HG03135 (cell line): ENCODE measurements around the gene WDFY3.

Experiments
- ATAC-seq: cut with Tn5 transposase; IDR thresholded peaks from one replicate; pipeline ENCODE4 v1.9.1; 2021; ENCODE audit warnings: mild to moderate bottlenecking, moderate library complexity; ENCODE audit not compliant: unreplicated experiment

The WDFY3 gene, protein sequence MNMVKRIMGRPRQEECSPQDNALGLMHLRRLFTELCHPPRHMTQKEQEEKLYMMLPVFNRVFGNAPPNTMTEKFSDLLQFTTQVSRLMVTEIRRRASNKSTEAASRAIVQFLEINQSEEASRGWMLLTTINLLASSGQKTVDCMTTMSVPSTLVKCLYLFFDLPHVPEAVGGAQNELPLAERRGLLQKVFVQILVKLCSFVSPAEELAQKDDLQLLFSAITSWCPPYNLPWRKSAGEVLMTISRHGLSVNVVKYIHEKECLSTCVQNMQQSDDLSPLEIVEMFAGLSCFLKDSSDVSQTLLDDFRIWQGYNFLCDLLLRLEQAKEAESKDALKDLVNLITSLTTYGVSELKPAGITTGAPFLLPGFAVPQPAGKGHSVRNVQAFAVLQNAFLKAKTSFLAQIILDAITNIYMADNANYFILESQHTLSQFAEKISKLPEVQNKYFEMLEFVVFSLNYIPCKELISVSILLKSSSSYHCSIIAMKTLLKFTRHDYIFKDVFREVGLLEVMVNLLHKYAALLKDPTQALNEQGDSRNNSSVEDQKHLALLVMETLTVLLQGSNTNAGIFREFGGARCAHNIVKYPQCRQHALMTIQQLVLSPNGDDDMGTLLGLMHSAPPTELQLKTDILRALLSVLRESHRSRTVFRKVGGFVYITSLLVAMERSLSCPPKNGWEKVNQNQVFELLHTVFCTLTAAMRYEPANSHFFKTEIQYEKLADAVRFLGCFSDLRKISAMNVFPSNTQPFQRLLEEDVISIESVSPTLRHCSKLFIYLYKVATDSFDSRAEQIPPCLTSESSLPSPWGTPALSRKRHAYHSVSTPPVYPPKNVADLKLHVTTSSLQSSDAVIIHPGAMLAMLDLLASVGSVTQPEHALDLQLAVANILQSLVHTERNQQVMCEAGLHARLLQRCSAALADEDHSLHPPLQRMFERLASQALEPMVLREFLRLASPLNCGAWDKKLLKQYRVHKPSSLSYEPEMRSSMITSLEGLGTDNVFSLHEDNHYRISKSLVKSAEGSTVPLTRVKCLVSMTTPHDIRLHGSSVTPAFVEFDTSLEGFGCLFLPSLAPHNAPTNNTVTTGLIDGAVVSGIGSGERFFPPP (N-terminal part only)

DNA sequence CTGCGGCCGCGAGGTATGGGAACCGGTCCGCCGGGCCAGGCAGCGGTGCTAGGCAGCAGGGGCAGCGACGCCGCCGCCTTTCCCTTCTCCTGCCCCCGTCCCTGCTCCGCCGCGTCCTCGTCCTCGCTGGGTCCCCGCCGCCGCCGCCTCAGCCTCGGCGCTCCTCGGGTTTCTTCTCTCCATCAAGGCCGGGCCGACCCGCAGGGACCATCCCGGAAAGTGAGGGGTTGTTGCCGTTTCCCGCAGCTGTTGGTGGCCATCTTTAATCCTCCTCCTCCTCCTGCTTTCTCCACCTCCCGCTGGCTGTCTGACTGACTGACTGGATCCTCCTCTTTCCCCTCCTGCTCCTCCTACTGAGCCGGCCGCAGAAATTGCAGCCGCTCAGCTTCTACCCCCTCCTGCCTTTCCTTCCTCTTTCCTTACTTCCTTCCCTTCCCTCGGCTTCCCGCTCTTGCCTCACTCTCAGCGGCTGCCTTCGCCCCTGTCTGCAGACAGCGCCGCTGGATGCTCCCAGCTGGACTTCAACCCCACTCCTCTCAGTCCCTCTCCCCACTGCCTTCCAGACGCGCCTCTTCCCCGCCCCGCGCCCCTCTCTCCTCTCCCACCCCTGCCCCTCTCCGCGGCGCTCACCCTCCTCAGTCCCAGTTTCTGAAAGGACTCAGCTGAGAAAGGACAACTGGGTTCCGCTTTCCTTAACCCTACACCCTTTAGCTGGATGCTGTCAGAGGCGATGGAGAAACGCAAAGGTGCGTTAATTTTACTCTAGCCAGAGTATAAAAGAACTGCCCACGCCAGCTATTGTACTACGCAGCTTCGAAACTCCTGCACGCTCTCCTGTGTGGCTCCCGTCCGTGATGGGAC lies at the start of gene WDFY3:
WDFY3 (minus strand) TSS at position 309 of the 861 bp plus-strand sequence. CDS start 106,099 bp downstream, outside the sequence.
- peak; percentile 44 for ATAC-seq

DNA sequence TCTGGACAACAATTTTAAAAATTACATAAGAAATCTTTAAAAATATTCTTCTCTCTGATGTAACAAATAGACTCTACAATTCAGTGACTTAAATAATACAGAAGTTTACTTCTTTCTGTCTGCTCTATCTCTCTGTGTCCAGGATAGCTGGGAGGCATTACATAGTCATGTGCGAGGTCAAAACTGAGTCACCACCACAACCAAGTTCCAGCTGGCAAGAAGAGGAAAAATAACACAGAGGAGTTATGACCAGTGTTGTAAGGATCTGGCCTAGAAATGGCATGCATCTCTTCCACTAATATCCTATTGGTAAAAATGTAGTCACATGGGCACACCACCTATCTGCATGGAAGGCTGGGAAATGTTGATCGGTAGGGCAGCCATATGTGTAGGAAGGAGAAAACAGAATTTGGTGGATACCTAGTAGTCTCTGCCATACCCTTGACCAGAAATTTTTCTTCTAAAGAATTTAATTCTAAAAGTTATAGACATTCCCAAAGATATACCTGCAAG lies 39.4 kb upstream of the WDFY3 start:
- no peak for ATAC-seq

DNA sequence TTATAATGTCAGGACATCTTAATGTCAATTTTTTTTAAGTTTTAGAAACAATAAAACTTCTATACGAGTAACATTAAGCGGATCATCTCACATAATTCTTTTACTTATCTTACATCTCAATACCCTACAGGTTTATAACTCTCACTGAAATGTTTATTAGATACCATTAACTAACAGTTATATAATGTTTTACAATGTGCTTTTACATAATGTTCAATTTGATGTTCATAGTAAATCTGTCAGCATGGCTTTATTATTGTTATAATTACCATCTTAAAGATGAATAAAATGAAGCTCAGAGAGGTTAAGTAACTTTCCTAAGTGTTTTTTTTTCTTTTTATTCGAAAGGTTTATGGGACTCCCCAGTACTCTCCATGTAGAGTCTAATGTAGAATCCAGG lies 33.9 kb upstream of the WDFY3 start:
- no peak for ATAC-seq

DNA sequence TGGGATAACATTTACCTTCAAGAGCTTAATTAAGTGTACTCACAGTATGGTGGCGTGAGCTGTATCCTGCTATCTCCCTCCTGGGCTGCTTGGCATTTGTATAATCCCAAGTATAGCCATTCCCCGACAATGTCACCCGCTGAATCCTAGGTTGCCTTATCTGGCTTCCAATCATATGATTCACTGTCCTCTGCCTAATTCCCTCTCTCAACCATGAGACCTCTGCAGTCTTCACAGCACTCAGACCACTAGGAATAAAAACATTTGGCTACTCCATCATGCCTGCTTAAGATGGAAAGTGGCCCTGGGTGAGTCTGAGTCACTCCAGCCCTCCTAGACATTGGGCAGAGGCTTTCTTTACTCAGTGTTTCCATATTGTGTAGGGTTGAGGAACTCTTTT lies 28.9 kb upstream of the WDFY3 start:
- no peak for ATAC-seq

DNA sequence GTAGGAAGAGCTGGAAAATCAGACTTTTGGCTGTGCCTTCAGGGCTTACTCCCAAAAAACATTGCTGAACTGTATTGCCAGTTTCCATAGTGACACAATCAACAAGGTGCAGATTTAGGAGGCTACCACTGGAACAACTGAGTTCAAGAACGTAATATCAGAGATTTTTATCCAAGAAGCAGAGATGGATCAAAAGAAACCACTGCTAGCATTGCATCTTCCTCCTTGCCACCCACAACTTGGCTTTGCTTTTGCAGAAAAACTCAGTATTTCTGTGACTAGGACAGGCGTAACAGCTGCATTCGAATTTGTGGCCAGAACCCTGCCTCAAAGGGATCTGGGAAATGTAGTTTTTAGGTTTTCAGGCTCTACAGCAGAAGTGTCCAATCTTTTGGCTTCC lies 27.8 kb upstream of the WDFY3 start:
- ATAC-seq = no peak

DNA sequence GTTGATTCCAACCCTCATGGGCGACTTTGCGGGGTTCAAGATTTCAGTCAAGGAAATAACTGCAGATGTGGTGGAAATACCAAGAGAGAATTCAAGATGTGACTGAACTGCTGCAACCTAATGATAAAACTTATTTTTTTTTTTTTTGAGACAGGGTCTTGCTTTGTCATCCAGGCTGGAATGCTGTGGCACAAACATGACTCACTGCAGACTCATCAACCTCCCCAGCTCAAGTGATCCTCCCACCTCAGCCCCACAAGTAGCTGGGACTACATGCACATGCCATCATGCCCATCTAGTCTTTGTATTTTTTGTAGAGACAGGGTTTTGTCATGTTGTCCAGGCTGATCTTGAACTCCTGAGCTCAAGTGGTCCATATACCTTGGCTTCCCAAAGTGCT lies 19.5 kb upstream of the WDFY3 start:
- no peak for ATAC-seq

DNA sequence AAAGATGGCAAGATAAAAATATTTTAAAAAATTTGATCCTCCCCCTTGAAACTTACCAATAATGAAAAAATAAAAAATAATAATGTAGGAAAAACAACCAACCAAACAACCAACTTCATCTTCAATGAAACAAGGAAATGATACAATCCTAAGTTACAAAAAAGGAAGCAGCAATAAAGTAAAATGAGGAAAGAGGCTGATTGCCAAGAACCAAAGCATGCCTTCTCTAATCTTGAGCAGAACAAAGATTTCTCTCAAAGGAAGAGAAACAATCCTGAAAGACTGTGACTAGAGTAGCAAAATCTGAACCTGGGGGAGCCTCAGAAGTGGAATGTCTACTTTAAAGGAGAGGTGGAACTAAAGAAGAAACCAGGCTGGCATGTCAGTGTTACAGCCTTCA lies 10.9 kb upstream of the WDFY3 start:
- no peak for ATAC-seq

DNA sequence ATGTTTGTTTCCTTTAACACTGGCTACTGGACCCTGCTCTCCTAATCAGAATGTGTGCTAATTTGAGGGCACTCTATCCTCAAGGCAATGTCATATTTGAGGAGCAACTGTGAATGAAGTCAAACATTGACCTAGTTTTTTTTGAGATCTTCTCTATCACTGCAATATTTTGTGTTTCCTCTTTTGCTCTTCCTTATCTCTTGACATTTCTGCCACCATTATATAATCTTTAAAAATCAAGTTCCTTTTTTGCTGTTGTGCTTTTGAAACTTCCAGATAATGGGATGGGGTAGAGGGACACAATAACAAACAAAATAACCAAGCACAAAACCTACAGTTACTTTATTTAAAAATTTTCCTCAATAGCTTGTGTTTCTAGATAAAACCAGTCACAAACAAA lies 7.4 kb upstream of the WDFY3 start:
- ATAC-seq = no peak

DNA sequence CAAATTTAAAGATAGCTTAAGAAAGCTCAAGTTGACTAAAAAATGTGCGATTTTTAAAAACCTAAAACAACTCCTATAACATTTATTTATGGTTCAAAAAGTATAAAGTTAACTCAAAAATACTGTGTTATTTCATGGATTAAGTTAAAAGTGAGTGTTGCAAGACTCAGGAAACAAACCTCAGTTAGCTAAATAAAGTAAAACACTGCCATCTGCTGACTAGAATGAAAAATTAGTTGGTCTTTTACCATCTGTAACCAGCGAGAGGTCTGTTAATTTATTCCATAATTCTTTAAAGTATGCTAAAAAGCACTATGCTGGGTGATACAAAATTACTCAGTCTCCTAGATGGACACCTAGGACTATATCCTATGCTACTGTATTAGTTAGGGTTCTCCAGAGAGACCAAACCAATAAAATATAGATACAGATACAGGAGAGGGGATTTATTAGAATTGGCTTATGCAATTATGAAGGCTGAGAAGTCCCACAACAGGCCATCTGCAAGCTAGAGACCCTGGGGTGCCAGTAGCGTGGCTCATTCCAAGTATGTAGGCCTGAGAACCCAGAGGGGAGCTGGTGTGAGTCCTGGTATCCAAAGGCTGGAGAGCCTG lies 4.9 kb upstream of the WDFY3 start:
- ATAC-seq = no peak

DNA sequence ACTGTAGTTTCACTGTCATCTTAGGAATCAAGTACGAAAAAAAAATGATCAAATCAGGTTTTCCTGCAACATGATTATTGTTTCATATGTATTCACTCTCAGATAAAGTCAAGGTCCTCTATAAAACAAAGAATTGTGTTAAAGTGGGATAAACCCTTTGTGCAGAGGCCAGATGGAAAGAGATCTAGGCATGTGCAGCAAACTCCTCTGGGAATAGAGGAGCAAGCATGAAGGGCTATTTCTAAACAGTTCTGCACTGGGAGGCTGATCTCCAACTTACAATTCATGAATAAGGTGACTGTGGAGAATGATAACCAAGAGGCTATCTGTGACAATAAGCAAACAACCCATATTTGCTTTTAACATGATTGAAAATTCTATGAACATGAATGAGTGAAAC lies 2.4 kb upstream of the WDFY3 start:
- ATAC-seq = no peak

DNA sequence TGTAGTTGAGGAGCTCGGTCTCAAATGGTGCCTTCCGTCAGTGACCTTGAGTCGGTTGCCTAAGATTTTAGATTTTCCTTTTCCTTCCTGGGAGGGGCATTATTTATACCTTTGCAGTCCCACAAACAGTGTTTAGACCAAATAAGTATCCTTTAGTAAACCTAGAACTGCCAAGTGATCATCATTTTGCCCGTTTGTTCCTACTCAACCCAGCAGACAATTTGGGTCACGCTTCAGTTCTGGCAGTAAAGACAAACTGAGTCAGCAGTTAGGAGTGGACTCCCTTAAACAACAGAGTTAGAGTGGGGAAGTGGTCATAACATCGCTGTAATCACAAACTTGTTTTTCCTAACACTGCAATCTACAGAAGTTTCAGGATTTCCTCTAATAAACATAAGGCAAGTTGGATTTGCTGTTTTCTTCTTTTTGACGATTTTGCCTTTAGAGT lies 777 bp upstream of the WDFY3 start:
- no peak for ATAC-seq

DNA sequence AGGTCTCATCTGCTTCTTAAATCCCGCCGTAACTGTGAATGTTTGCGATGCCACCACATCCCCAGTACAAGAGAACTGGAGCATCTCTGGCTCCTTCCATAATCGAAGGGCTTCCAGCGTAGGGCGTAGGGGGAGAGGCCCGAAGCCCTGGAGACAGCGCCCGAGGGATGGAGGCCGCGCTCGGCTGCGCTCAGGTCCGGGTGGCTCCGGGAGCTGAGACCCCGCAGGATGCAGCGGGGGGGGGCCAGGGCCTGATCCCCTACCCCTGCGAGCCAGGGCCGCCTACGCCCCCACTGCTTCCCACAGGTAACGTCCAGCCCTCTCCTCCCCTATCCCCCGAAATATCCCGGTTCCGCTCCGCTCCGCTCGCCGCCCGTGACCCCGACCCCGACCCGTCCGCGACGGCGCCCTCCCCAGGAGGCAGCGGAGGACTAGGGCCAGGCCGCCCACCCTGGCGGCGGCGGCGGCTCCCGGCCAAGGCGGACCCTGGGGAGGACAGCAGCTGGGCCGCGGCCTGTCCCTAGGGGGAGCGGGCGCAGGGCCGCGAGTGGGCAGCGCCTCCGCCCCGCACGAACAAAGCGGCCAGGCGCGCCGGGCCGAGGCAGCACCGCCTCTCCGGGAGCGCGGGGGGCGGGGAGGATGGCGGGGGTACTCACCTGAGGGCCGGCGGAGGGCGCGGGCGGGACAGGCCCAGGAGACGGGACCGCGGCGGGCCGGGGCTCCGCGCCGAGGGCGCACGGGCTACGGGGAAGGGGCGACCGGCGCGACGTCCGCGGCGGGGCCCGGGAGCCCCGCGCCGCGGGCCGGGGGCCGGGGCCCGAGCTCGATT lies 723 bp downstream of the WDFY3 start:
- ATAC-seq = peak; percentile 19

DNA sequence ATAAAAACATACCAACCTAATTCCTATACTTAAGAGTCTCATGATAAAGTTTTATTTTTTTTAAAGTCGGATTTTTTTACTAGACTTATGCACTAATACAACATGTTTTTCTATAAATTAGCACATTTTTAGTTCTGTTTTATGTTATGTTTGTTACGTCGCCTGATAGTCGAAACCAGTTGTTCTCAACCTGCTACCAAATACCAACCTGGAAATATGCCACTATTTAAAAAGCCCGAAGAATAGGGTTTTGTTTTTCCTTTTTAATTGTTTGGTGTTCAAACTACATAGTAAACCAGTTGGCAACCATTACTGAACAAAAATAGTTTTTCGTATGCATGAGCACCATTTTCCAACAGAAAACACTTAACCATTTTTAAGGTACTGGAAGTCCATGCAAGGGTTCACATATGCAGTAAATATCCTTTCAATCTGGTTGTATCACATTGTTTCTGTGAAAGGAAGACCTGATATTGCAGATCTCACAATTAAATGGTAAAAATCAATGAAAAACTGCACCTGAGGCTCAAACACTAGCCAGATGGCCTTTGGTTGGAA lies 1.4 kb downstream of the WDFY3 start:
- no peak for ATAC-seq

DNA sequence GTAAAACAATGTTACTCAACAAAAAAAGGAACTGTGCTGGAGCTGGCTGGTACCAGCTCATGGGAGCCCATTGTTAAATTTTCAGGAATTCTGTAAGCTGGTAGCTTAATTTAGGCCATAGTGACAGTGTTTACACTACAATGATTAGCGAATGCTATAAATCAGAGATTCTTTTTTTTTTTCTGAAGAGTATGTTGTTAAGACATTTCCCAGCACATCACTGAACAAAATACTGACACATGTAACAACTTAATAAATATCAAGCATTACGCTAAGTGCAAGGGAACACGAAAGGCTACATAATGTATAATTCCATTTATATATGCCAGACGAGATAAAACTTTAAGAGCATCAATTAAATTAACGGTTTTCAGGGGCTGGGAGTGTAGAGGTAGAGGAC lies 4.4 kb downstream of the WDFY3 start:
- no peak for ATAC-seq

DNA sequence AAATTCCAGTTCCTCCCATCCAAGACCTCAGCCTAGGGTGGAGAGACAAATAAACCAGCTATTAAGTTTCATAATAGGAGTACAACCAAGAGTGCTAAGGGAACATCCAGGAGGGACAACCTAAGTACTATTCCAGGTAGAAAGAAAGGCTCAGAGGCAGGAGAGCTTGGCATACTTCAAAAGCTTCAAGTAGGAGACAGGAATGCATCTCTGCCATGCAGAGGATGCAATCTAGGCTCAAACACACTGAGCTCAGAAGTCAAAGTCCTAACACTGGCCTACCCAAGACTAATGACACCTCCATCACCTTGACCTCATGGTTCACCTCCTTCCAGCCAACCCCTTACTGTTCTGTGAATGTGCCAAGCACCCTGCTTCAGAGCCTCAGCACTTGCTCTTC lies 8.1 kb downstream of the WDFY3 start:
- ATAC-seq = no peak

DNA sequence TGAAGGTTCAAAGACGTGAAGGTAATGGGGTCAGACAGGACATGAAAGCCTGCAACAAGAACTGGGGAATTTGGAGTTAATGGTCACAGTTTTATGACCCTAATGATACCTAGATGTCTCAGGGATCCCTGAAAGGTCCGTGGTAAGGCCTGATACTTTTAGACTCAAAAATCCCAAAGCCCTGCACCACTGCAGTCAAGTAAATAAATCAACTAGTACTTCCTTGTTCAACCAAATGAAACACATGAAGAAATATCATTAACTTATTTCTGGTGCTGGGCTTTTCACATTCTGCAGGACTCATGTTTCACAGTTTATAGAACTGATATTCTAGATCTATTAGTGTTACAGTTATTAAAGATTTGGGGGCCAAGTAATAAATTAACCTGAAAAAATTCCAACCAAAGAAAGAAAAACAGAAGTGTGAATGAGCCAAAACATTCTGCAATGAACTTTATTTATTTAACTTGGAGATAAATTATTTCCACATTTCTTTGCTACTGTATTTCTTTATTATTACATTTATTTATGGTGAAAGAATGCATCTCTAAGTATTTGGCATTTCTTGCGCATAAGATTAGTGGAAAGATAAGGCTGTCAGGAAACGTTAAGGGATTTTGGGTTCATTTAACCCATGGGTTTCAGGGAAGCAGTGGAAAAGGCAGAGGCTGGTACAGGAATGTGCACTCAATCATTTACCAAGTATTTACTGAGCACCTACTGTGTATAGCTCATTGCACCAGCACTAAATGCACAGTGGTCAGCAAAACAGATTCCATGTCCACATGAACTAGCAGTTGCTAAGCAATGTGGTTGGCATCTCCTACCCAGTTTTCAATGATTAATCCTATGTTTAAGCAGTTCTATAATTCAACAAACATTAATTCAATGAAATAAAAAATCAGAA lies 8.7 kb downstream of the WDFY3 start:
- no peak for ATAC-seq

DNA sequence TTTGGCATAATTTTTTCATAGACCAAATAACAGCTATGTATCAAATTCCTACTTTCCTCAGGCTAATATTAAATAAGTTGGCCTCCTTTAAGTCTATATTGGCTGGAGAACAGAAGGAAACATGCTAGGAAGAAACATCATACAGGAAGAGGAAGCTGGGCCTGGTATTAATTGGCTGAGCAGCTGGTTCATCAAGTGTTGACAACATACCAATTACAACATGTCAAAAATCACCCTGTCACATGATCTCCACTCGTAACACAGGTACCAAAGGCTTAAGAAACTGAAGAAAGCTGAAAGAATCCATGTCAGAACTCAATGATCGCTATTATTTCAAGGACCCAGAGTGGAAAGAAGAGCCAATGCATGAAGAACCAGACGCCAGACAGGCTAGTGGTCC lies 10.5 kb downstream of the WDFY3 start:
- no peak for ATAC-seq
